Smooth muscle cell (in vitro differentiated cells): ENCODE measurements around the gene CYP3A4. TPM values are rescaled to one million over a fixed set of nuclear protein-coding genes. Genes with fewer than 3 reads are reported as not detected.
"Not testable (repeated sequence)": the region's sequence is repeated elsewhere in the genome, so short reads cannot be mapped to it uniquely, and the experiment has no call there.

Experiments
- DNase-seq: peaks from one replicate; lab custom pipeline; 2025; ENCODE audit not compliant: unreplicated experiment; lab: John Stamatoyannopoulos, UW
- H2AFZ ChIP-seq: fragments of 200-600 bp; sonication (generic); 2 replicates; pipeline ENCODE4 v1.6.0; 2016; ENCODE audit warnings: antibody characterized with exemption, low read depth, mild to moderate bottlenecking
- H3F3A ChIP-seq: fragments of 200-600 bp; sonication (generic); 2 replicates; pipeline ENCODE4 v1.6.0; 2017; ENCODE audit warnings: antibody characterized with exemption, low read depth
- H3K27ac ChIP-seq: fragments of 200-600 bp; sonication (generic); 2 replicates; pipeline ENCODE4 v1.5.1; 2016; ENCODE audit warnings: low read depth, mild to moderate bottlenecking
- H3K27me3 ChIP-seq: fragments of 200-600 bp; sonication (generic); 2 replicates; pipeline ENCODE4 v1.6.1; 2016; ENCODE audit warnings: low read depth, mild to moderate bottlenecking
- H3K36me3 ChIP-seq: fragments of 200-600 bp; sonication (generic); 2 replicates; pipeline ENCODE4 v1.5.1; 2016; ENCODE audit warnings: low read depth
- H3K4me1 ChIP-seq: fragments of 200-600 bp; sonication (generic); 2 replicates; pipeline ENCODE4 v1.5.1; 2016; ENCODE audit warnings: low read depth
- H3K4me2 ChIP-seq: fragments of 200-600 bp; sonication (generic); 2 replicates; pipeline ENCODE4 v1.6.0; 2016; ENCODE audit warnings: mild to moderate bottlenecking
- H3K4me3 ChIP-seq: fragments of 200-600 bp; sonication (generic); 2 replicates; pipeline ENCODE4 v1.5.1; 2016; ENCODE audit warnings: mild to moderate bottlenecking
- H3K79me2 ChIP-seq: fragments of 200-600 bp; sonication (generic); 2 replicates; pipeline ENCODE4 v1.6.0; 2016; ENCODE audit warnings: low read depth, mild to moderate bottlenecking
- H3K9ac ChIP-seq: fragments of 200-600 bp; sonication (generic); 2 replicates; pipeline ENCODE4 v1.6.0; 2016; ENCODE audit warnings: low read depth
- H3K9me3 ChIP-seq: fragments of 200-600 bp; sonication (generic); replicated peaks from 2 replicates; pipeline ENCODE4 v1.5.1; 2016; ENCODE audit warnings: low read depth
- H4K20me1 ChIP-seq: fragments of 200-600 bp; sonication (generic); 2 replicates; pipeline ENCODE4 v1.6.0; 2016; ENCODE audit warnings: low read depth
- WGBS: methylation state at CpG from one replicate; pipeline ENCODE4 v1.1.7; 2016; ENCODE audit warnings: low lambda C conversion rate; 5-methylcytosine and 5-hydroxymethylcytosine counted together
- polyA plus RNA-seq: library from polyadenylated mRNA; unstranded; fragments of >200 nt; fragmentation: Nextera tagmentation; extraction: Ambion mirVana; gene quantifications from 2 replicates; pipeline ENCODE4 v1.2.1, GENCODE V29; 2016
- total RNA-seq: library from RNA; depleted of rRNA; stranded (reverse); fragments of >200 nt; gene quantifications from 2 replicates; pipeline ENCODE4 v1.2.3, GENCODE V29; 2014
- TF ChIP-seq, protein P1 (sequence below): fragments of 200-600 bp; sonication (generic); IDR thresholded peaks from 2 replicates; pipeline ENCODE4 v1.5.1; 2017; ENCODE audit warnings: borderline replicate concordance, mild to moderate bottlenecking, antibody characterized with exemption; ENCODE audit not compliant: insufficient read depth, poor library complexity, severe bottlenecking

CYP3A4 gene
- total and polyA plus RNA-seq, 2 experiments from 2014 or later: not detected

GRCh38 chr7:99755085-99755484 is 28.9 kb downstream of the CYP3A4 start:
- Histone ChIP-seq H3K27ac (no peak overlapping the region), H3K36me3 (no peaks in the 10 kb centered on the region), H3K9ac (no peak overlapping the region), H3F3A (no peaks in the 10 kb centered on the region), H3K9me3 (no peaks in the 10 kb centered on the region), H4K20me1 (no peaks in the 10 kb centered on the region), H2AFZ (no peak overlapping the region), H3K4me3 (no peak overlapping the region), H3K4me2 (no peak overlapping the region), H3K27me3 (no peaks in the 10 kb centered on the region), H3K4me1 (peaks cover 4% of the 10 kb centered on the region), H3K79me2 (no peaks in the 10 kb centered on the region)
- DNase-seq: no peak
- TF ChIP-seq, protein P1, sequence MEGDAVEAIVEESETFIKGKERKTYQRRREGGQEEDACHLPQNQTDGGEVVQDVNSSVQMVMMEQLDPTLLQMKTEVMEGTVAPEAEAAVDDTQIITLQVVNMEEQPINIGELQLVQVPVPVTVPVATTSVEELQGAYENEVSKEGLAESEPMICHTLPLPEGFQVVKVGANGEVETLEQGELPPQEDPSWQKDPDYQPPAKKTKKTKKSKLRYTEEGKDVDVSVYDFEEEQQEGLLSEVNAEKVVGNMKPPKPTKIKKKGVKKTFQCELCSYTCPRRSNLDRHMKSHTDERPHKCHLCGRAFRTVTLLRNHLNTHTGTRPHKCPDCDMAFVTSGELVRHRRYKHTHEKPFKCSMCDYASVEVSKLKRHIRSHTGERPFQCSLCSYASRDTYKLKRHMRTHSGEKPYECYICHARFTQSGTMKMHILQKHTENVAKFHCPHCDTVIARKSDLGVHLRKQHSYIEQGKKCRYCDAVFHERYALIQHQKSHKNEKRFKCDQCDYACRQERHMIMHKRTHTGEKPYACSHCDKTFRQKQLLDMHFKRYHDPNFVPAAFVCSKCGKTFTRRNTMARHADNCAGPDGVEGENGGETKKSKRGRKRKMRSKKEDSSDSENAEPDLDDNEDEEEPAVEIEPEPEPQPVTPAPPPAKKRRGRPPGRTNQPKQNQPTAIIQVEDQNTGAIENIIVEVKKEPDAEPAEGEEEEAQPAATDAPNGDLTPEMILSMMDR: no peak
- 100% methylated on average over 1 of the region's 1 CpG for WGBS

DNA sequence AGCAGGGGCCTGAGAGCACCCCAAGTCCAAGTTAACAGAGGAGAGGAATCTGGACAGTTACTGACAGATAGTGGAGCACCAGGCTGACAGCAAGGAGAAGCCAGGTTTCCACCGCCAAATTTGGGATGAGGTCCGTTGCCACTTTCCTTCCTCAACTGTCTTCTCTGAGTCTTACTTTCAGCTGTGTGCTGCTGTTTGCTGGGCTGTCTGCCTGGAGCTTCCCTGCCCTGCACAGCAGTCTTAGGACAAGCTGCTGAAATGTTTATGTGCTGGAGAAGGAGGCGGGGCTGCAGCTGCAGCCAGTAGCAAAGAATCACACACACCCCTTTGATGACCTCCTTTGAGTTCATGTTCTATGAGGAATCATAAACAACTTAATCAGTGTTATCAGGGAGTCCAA is 31.6 kb downstream of the CYP3A4 start:
- Histone ChIP-seq H3F3A (no peaks in the 10 kb centered on the region), H3K9ac (no peak overlapping the region), H4K20me1 (no peaks in the 10 kb centered on the region), H3K79me2 (no peaks in the 10 kb centered on the region), H3K27me3 (no peaks in the 10 kb centered on the region), H3K9me3 (no peaks in the 10 kb centered on the region), H3K4me2 (no peak overlapping the region), H3K27ac (no peak overlapping the region), H3K4me1 (peaks cover 4% of the 10 kb centered on the region), H2AFZ (no peak overlapping the region), H3K36me3 (no peaks in the 10 kb centered on the region), H3K4me3 (no peak overlapping the region)
- DNase-seq: no peak
- WGBS: 73% methylated on average over 3 of the region's 3 CpGs
- TF ChIP-seq, protein P1: no peak

DNA sequence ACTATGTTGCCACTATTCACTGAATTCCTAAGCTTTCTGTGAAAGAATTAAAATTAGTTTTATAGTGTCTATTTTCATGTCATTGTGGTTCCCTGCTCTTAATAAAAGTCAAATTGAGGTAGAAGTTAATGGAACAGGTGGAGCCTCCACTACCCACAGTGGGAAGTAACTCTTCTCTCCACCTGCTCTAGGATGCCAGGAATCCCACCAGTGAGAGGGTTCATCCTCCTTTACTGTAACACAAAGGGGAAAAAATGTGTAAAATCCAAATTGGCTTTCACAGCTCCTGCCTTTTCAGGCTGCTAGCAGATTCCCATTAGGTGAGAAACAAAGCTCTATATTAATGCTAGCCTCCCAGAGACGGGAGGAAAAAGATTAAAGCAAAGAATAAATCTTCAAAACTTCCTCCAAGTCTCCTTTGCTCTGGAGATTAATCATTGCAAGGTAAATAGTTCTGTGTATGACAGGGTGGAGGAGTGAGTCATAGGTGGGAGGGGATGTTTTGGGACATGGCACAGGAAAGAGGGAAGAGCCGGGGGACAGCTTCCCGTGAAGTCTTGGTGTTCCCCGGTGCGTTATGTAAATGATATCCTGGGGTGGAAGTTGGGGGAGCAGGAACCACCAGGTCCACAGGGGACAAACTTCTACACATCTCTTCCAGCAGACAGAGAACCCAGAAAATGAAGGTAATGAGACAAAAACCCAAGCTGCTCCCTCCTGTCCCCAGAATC is 32.5 kb downstream of the CYP3A4 start:
- not testable (repeated sequence) for H3K9ac ChIP-seq, H3K36me3 ChIP-seq, H3K4me3 ChIP-seq, H3F3A ChIP-seq, DNase-seq, H2AFZ ChIP-seq, H3K27me3 ChIP-seq, H3K79me2 ChIP-seq, H4K20me1 ChIP-seq, H3K9me3 ChIP-seq, H3K4me1 ChIP-seq
- Histone ChIP-seq H3K4me2 (peak overlapping the region; percentile 36), H3K27ac (peak overlapping the region; percentile 10)
- 22% methylated on average over 5 of the region's 5 CpGs for WGBS

- H3K4me1 ChIP-seq: peaks cover 4% of the 10 kb centered on the region
- DNase-seq: no peak
- 88% methylated on average over 6 of the region's 6 CpGs for WGBS
- H3K9me3 ChIP-seq: no peaks in the 10 kb centered on the region
- H3K4me2 ChIP-seq: no peak overlapping the region
- no peaks in the 10 kb centered on the region for H3K36me3 ChIP-seq
- no peaks in the 10 kb centered on the region for H3F3A ChIP-seq
- TF ChIP-seq, protein P1: no peak
- H3K27me3 ChIP-seq: no peaks in the 10 kb centered on the region
- H3K27ac ChIP-seq: no peak overlapping the region
- H3K4me3 ChIP-seq: no peak overlapping the region
- H2AFZ ChIP-seq: no peak overlapping the region
- H3K9ac ChIP-seq: no peak overlapping the region
- no peaks in the 10 kb centered on the region for H4K20me1 ChIP-seq
- no peaks in the 10 kb centered on the region for H3K79me2 ChIP-seq
Observed at GRCh38 chr7:99748846-99749579, 35.0 kb downstream of the CYP3A4 start.

GRCh38 chr7:99746915-99747314 is 37.1 kb downstream of the CYP3A4 start:
- not testable (repeated sequence) for H3K36me3 ChIP-seq, H2AFZ ChIP-seq, H3F3A ChIP-seq, H3K79me2 ChIP-seq, DNase-seq, H3K9ac ChIP-seq, H3K9me3 ChIP-seq, H4K20me1 ChIP-seq, H3K4me2 ChIP-seq, H3K27ac ChIP-seq, H3K27me3 ChIP-seq, H3K4me1 ChIP-seq, H3K4me3 ChIP-seq
- WGBS: 95% methylated on average over 3 of the region's 3 CpGs

DNA sequence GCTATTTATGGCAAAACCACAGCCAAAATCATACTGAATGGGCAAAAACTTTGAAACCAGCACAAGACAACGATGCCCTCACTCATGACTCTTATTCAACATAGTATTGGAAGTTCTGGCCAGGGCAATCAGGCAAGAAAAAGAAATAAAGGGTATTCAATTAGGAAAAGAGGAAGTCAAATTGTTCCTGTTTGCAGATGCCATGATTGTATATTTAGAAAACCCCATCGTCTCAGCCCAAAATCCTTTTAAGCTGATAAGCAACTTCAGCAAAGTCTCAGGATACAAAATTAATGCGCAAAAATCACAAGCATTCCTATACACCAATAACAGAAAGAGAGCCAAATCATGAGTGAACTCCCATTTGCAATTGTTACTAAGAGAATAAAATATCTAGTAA is 38.6 kb downstream of the CYP3A4 start:
- H4K20me1 ChIP-seq, H3K9ac ChIP-seq, H3F3A ChIP-seq, H3K79me2 ChIP-seq, H3K4me3 ChIP-seq, H3K36me3 ChIP-seq, DNase-seq, H3K4me2 ChIP-seq, H3K4me1 ChIP-seq, H3K27me3 ChIP-seq, H3K9me3 ChIP-seq, H3K27ac ChIP-seq, H2AFZ ChIP-seq: not testable (repeated sequence)
- WGBS: 87% methylated on average over 3 of the region's 3 CpGs
